HG02759 (cell line): ENCODE measurements around the gene KCNAB2.

Experiments used
- ATAC-seq: cut with Tn5 transposase; IDR thresholded peaks from one replicate; pipeline ENCODE4 v1.9.1; 2021; ENCODE audit warnings: mild to moderate bottlenecking, moderate library complexity; ENCODE audit not compliant: unreplicated experiment

Gene KCNAB2

GRCh38 chr1:6106321-6106731, 60.6 kb downstream of the KCNAB2 start:
- ATAC-seq, result no peak

DNA sequence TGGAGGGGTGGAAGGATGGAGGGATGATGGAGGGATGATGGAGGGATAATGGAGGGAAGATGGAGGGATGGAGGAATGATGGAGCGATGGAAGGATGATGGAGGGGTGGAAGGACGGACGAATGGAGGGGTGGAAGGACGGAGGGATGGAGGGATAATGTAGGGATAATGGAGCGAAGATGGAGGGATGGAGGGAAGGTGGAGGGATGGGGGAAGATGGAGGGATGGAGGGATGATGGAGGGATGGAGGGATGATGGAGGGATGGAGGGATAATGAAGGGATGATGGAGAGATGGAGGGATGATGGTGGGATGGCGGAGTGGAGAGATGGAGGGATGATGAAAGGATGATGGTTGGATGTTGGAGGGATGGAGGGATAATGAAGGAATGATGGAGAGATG, 61.3 kb downstream of the KCNAB2 start:
- ATAC-seq, result no peak

GRCh38 chr1:6107409-6108356, 62.0 kb downstream of the KCNAB2 start:
- no peak for ATAC-seq

- no peak for ATAC-seq
Observed at GRCh38 chr1:6108476-6108875, 62.8 kb downstream of the KCNAB2 start.

GRCh38 chr1:6108937-6109614, 63.4 kb downstream of the KCNAB2 start:
- no peak for ATAC-seq

DNA sequence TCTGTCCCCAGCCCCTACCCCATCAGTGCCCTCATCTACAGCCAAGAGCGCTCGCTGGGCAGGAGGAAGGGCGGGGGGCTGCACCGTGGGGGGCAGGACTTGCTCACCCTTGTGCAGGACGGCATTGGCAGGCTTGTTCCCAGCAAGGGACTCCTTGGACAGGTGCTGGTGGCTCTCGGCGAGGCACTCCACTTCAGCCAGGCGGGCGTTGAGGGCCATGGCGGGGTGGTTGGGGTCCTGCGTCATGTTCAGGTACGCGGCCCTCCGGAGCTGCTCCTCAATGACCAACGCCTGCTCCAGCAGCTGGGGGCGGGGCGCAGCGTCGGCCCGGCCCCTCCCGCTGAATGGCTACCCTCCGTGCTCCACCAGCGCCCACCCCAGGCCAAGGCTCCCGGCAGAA, 64.0 kb downstream of the KCNAB2 start:
- no peak for ATAC-seq

DNA sequence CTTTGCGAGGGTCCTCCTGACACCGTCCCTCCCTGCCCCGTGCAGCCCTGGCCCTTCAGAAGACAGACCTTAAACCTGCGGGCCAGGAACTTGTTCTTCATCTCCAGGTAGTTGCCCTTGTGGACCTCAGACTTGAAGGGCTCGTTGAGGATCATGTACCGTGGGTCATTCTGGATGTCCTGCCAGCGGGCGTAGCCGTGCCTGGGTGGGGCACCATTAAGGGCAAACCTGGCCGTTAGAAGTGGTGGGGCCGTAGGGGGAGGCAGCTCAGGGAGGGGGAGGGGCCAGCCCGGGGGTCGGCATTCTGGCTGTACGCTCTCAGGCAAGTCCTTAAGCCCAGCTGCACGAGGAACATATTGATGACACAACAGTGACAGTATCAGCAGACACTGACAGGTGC, 64.6 kb downstream of the KCNAB2 start:
- ATAC-seq, result no peak

DNA sequence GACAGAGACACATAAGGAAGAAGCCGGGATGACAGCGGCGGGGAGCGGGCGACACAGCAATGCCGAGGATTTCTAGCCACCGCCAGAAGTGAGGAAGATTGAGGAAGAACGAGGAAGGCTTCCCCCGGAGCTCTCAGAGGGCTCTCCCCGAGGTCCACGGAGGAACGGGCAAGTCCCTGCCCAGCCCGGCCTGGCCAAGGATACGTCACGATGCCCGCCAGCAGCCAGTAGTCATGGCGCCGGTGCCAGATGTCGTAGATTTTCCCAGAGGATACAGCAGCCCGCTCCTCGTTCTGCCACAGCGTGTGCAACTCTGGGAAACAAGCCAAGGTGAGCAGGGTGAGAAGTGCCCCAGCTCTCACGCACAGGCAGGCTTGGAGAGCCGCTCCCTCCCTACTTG, 65.9 kb downstream of the KCNAB2 start:
- ATAC-seq, result no peak

DNA sequence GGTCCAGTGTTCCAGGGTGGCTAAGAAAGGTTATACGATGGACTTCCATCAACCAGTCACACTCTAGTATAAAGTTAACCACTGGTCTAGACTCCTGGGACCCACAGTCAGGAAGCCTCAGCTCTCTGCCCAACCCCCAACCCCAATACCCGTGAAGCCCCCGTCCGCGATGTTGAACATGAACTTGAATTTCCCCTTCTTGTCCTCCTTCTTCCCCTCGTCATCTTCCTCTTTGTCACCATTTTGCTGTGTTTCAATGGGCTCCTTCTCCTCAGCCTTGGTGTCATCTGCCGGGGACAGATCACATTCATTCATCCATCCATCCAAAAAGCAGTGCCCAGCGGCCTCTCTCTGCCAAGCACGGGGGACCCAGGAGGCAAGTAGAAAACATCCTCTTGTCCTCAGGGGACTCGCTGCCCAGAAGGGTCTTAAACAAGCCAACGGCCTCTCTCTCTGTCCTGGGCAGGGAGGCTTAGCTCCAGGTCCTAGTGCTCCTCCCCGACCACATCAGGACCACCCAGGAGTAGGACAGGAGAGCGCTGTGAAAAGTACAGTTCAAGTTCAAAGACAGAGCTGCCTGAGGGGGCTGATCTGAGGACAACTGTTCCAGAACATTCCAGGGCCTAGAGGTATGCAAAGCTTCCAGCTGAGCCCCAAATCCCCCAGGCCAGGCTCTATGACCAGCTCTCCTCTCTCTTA, 66.5 kb downstream of the KCNAB2 start:
- ATAC-seq, result no peak

- ATAC-seq, result no peak
Observed at GRCh38 chr1:6112690-6113005, 67.0 kb downstream of the KCNAB2 start.

DNA sequence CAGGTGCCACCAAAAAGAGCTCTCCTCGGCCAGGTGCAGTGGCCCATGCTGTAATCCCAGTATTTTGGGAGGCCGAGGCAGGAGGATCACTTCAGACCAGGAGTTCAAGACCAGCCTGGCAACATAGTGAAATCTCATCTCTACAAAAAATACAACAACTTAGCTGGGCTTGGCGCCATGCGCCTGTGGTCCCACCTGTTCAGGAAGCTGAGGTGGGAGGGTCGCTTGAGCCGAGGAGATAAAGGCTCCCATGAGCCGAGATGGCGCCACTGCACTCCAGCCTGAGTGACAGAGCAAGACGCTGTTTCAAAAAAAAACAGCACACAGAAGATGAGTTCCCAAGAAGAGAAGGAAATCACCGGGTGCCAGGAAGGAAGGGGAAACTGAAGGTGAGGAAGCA, 67.4 kb downstream of the KCNAB2 start:
- no peak for ATAC-seq

DNA sequence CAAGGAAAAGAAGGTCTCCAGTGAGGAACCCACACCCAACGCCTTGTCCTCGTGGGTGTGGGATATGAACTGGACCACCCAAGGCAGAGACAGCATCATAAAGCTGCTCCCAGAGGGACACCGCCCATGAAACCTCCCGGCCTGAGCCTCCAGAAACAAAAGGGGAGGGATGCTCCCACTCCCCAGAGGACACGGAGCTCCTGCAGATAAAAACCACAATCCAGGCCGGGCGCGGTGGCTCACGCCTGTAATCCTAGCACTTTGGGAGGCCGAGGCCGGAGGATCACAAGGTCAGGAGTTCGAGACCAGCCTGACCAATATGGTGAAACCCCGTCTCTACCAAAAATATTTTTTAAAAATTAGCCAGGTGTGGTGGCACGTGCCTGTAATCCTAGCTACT, 68.1 kb downstream of the KCNAB2 start:
- ATAC-seq, result no peak

DNA sequence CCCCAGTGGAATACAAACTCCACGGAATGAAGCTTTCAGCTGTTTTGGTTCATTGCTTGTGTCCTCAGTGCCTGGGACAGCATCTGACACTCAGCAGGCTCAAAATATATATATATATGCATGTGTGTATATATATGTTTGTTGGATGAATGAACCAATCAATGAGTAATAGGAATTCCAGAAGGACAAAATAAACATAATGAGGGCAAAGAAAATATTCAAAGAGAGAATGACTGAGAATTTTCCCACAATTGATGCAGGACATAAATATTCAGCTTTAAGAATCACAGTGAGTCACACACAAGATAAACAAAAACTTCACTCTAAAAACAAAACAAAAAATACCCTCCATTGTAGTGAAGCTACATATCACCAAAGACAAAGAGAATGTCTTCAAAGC, 70.4 kb downstream of the KCNAB2 start:
- no peak for ATAC-seq

- no peak for ATAC-seq
Observed at GRCh38 chr1:6117064-6117463, 71.4 kb downstream of the KCNAB2 start.

DNA sequence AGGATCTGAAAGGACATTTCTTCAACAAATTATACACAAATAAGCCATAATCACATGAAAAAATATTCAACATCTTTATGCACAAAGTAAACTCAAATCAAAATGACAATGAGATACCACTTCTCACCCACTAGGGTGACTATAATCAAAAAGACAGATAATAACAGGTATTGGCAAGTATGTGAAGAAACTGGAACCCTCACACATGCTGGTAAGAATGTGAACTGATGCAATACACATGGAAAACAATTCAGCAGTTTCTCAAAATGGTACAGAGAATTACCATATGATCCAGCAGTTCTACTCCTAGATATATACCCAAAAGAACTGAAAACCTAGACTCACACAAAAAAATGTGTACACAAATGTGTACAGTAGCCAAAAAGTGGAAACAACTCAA, 71.9 kb downstream of the KCNAB2 start:
- no peak for ATAC-seq

- no peak for ATAC-seq
Observed at GRCh38 chr1:6118415-6118814, 72.7 kb downstream of the KCNAB2 start.

GRCh38 chr1:6121021-6121421, 75.3 kb downstream of the KCNAB2 start:
- ATAC-seq, result no peak

GRCh38 chr1:6121651-6122370, 76.1 kb downstream of the KCNAB2 start:
- no peak for ATAC-seq

- no peak for ATAC-seq
Observed at GRCh38 chr1:6123083-6123482, 77.4 kb downstream of the KCNAB2 start.

- no peak for ATAC-seq
Observed at GRCh38 chr1:6123816-6124215, 78.1 kb downstream of the KCNAB2 start.

- no peak for ATAC-seq
Observed at GRCh38 chr1:6124341-6124740, 78.7 kb downstream of the KCNAB2 start.
